A673 (cell line): Measurements from ENCODE around the gene DRC7. TPM values are rescaled to one million over a fixed set of nuclear protein-coding genes. Genes with fewer than 3 reads are reported as not detected.
A peak's percentile ranks its signal among the peaks of the same experiment; 100 is the strongest.

Experiments
- BruUV-seq: library from RNA; stranded (reverse); fragments of 400-500 nt; replicated peaks from 2 replicates; lab custom pipeline; 2021; lab: Mats Ljungman, UMichigan
- CTCF ChIA-PET: fragments of 300-600 bp; sonication (Branson Sonifier 250); formaldehyde crosslinking; loops from one replicate; lab custom pipeline; 2022; ENCODE audit warnings: antibody characterized with exemption; lab: Charles Lee
- POLR2A ChIA-PET: fragments of 300-600 bp; sonication (Branson Sonifier 250); formaldehyde crosslinking; loops from one replicate; lab custom pipeline; 2022; ENCODE audit warnings: antibody characterized with exemption; ENCODE audit not compliant: low non-redundant PET; lab: Charles Lee
- DNase-seq: peaks from one replicate; pipeline ENCODE4 v3.0.0-alpha.2; 2015; ENCODE audit warnings: low spot score
- H3K27ac ChIP-seq: fragments of 200-600 bp; sonication (generic); 2 replicates; pipeline ENCODE4 v1.5.1; 2016; ENCODE audit warnings: mixed run types, low read depth, mild to moderate bottlenecking, mixed read lengths, antibody characterized with exemption, low read length; ENCODE audit not compliant: poor library complexity, severe bottlenecking
- H3K27me3 ChIP-seq: fragments of 200-600 bp; sonication (generic); replicated peaks from 2 replicates; pipeline ENCODE4 v1.6.1; 2017; ENCODE audit warnings: mixed run types, low read depth, mild to moderate bottlenecking, mixed read lengths, antibody characterized with exemption, low read length; ENCODE audit not compliant: insufficient read depth, poor library complexity
- H3K36me3 ChIP-seq: fragments of 200-600 bp; sonication (generic); 2 replicates; pipeline ENCODE4 v1.6.1; 2016; ENCODE audit warnings: mixed run types, mild to moderate bottlenecking, mixed read lengths, antibody characterized with exemption, low read length; ENCODE audit not compliant: insufficient read depth, poor library complexity, severe bottlenecking
- H3K4me1 ChIP-seq: fragments of 200-600 bp; sonication (generic); 2 replicates; pipeline ENCODE4 v1.6.1; 2017; ENCODE audit warnings: mixed run types, mild to moderate bottlenecking, mixed read lengths, antibody characterized with exemption, low read length; ENCODE audit not compliant: insufficient read depth, poor library complexity, severe bottlenecking
- H3K4me3 ChIP-seq: fragments of 200-600 bp; sonication (generic); 2 replicates; pipeline ENCODE4 v1.5.1; 2016; ENCODE audit warnings: low read depth, mixed run types, mild to moderate bottlenecking, mixed read lengths, low read length; ENCODE audit not compliant: poor library complexity, severe bottlenecking
- H3K9me3 ChIP-seq: fragments of 200-600 bp; sonication (generic); 2 replicates; pipeline ENCODE4 v1.6.1; 2016; ENCODE audit warnings: mixed run types, low read depth, mild to moderate bottlenecking, mixed read lengths, antibody characterized with exemption, low read length; ENCODE audit not compliant: poor library complexity, severe bottlenecking
- CTCF ChIP-seq: fragments of 300-800, 200-600 bp; sonication (generic); conservative IDR thresholded peaks from 2 replicates; pipeline ENCODE4 v1.5.1; 2017; ENCODE audit warnings: low read depth, mild to moderate bottlenecking, antibody characterized with exemption, low read length, moderate library complexity, mixed read lengths
- EZH2 ChIP-seq: fragments of 200-600 bp; sonication (generic); IDR thresholded peaks from 2 replicates; pipeline ENCODE4 v1.6.1; 2017; ENCODE audit warnings: borderline replicate concordance, low read depth, mild to moderate bottlenecking, mixed read lengths, antibody characterized with exemption, low read length; ENCODE audit not compliant: poor library complexity, severe bottlenecking
- intact Hi-C: fragments of 100-400 bp; cut with micrococcal nuclease; formaldehyde crosslinking; loops from one replicate; pipeline ENCODE4 v1.10.0; 2022; ENCODE audit not compliant: unreplicated experiment
- total RNA-seq: library from RNA; stranded (reverse); gene quantifications from 2 replicates; pipeline ENCODE4 v1.2.3, GENCODE V29; 2021

Gene DRC7
- total RNA-seq, 1 experiment from 2014 or later, result not detected

GRCh38 chr16:57761957-57762356 is 67.4 kb downstream of the DRC7 start:
- no peak for TF ChIP-seq EZH2
- Histone ChIP-seq H3K27me3 (no peaks in the 10 kb centered on the region), H3K4me1 (peaks cover 33% of the 10 kb centered on the region), H3K36me3 (peaks cover 81% of the 10 kb centered on the region), H3K9me3 (no peaks in the 10 kb centered on the region), H3K4me3 (no peak overlapping the region), H3K27ac (no peak overlapping the region)
- no peak for DNase-seq
- intact Hi-C loops, result no loop called here
- no TSS peak for BruUV-seq
- ChIA-PET CTCF (no interaction called here), POLR2A (interaction anchor here (0.6 kb wide), 1 partner anchor 18 kb away, joined by 15 read pairs; no protein-coding TSS in a partner anchor)

GRCh38 chr16:57762365-57763040 is 67.9 kb downstream of the DRC7 start:
- DNase-seq, result no peak
- BruUV-seq, result no TSS peak
- intact Hi-C loops, result no loop called here

GRCh38 chr16:57763285-57764005 is 68.8 kb downstream of the DRC7 start:
- Histone ChIP-seq H3K4me3 (no peak overlapping the region), H3K4me1 (peaks cover 18% of the 10 kb centered on the region), H3K36me3 (peaks cover 86% of the 10 kb centered on the region), H3K27ac (peak overlapping the region; percentile 53), H3K27me3 (no peaks in the 10 kb centered on the region), H3K9me3 (no peaks in the 10 kb centered on the region)
- TF ChIP-seq EZH2 (no peak), CTCF (no peak)
- BruUV-seq, result no TSS peak
- CTCF ChIA-PET, result no interaction called here
- no peak for DNase-seq
- POLR2A ChIA-PET, result no interaction called here
- intact Hi-C loops, result no loop called here

More at GRCh38 chr16:57762365-57763040, 67.9 kb downstream of the DRC7 start:
- TF ChIP-seq EZH2 (no peak), CTCF (no peak)
- no peaks in the 10 kb centered on the region for H3K27me3 ChIP-seq
- H3K27ac ChIP-seq, result no peak overlapping the region
- peaks cover 85% of the 10 kb centered on the region for H3K36me3 ChIP-seq
- H3K4me1 ChIP-seq, result peaks cover 27% of the 10 kb centered on the region
- CTCF ChIA-PET, result no interaction called here
- H3K9me3 ChIP-seq, result no peaks in the 10 kb centered on the region
- H3K4me3 ChIP-seq, result no peak overlapping the region
- POLR2A ChIA-PET, result no interaction called here
